ENCODE results near the gene ENTPD3.
A peak's percentile ranks its signal among the peaks of the same experiment; 100 is the strongest.
"Not testable (repeated sequence)": the region's sequence is repeated elsewhere in the genome, so short reads cannot be mapped to it uniquely, and the experiment has no call there.

The ENTPD3 gene

GRCh38 chr3:40407007-40407406 lies 20.0 kb downstream of the ENTPD3 start:
- no peak for DNase-seq

GRCh38 chr3:40407611-40408010 lies 20.6 kb downstream of the ENTPD3 start:
- DNase-seq: no peak

GRCh38 chr3:40414270-40414669 lies 27.3 kb downstream of the ENTPD3 start:
- no peak for DNase-seq

GRCh38 chr3:40417845-40418543 lies 31.0 kb downstream of the ENTPD3 start:
- no peak for DNase-seq

- no peak for DNase-seq
These were observed 35.9 kb downstream of the ENTPD3 start for GRCh38 chr3:40422861-40423260.

- no peak for DNase-seq
These were observed 40.2 kb downstream of the ENTPD3 start for GRCh38 chr3:40427045-40427669.

GRCh38 chr3:40432793-40433192 lies 45.8 kb downstream of the ENTPD3 start:
- no peak for DNase-seq

- DNase-seq: no peak
These were observed 50.9 kb downstream of the ENTPD3 start for GRCh38 chr3:40437889-40438288.

- no peak for DNase-seq
These were observed 58.1 kb downstream of the ENTPD3 start for GRCh38 chr3:40445062-40445461.

GRCh38 chr3:40445880-40446279 lies 58.9 kb downstream of the ENTPD3 start:
- DNase-seq: no peak

GRCh38 chr3:40450438-40450837 lies 63.5 kb downstream of the ENTPD3 start:
- no peak for DNase-seq

GRCh38 chr3:40451551-40451950 lies 64.6 kb downstream of the ENTPD3 start:
- no peak for DNase-seq

GRCh38 chr3:40452057-40452456 lies 65.1 kb downstream of the ENTPD3 start:
- DNase-seq: no peak

GRCh38 chr3:40452562-40452875 lies 65.5 kb downstream of the ENTPD3 start:
- no peak for DNase-seq

- peak; percentile 98 for DNase-seq
These were observed 66.1 kb downstream of the ENTPD3 start for GRCh38 chr3:40452876-40453730.

- DNase-seq: no peak
These were observed 66.9 kb downstream of the ENTPD3 start for GRCh38 chr3:40453933-40454332.

- DNase-seq: no peak
These were observed 68.3 kb downstream of the ENTPD3 start for GRCh38 chr3:40455328-40455727.

GRCh38 chr3:40456279-40456939 lies 69.4 kb downstream of the ENTPD3 start:
- no peak for DNase-seq

GRCh38 chr3:40456940-40457823 lies 70.2 kb downstream of the ENTPD3 start, which contains the start of gene RPL14:
RPL14 (plus strand) TSS chr3:40457339; CDS start chr3:40457472, 133 bp downstream.
- peak; percentile 94 for DNase-seq

- DNase-seq: no peak
These were observed 71.5 kb downstream of the ENTPD3 start for GRCh38 chr3:40458473-40458872.

GRCh38 chr3:40460481-40460880 lies 73.5 kb downstream of the ENTPD3 start:
- not testable (repeated sequence) for DNase-seq

- no peak for DNase-seq
These were observed 74.2 kb downstream of the ENTPD3 start for GRCh38 chr3:40461161-40461560.
